CD14-positive monocyte (primary cell): ENCODE data around the gene EFCAB12. TPM values are rescaled to one million over a fixed set of nuclear protein-coding genes. Genes with fewer than 3 reads are reported as not detected.

Experiments used
- DNase-seq, 3 donors: peaks; one replicate each; pipeline ENCODE4 v3.0.0-alpha.2; 2011 to 2022
- H2AFZ ChIP-seq: 2 replicates; pipeline ENCODE4 v1.6.0; 2012; ENCODE audit warnings: mild to moderate bottlenecking, low read depth, low read length, inconsistent platforms; ENCODE audit not compliant: insufficient read depth, poor library complexity, severe bottlenecking
- H3K27ac ChIP-seq, 2 donors: 1 replicate in 1 of 2; 2 replicates in 1 of 2; pipeline ENCODE4 v1.5.1; 2012 to 2013; ENCODE audit warnings: low read length in 2 of 2, control low read depth in 1 of 2, inconsistent platforms in 1 of 2, low read depth in 1 of 2, mild to moderate bottlenecking in 1 of 2
- H3K27me3 ChIP-seq, 2 donors: one replicate each; pipeline versions ENCODE4 v1.6.0 to v1.6.1; 2011 to 2013; ENCODE audit warnings: low read length in 2 of 2; ENCODE audit not compliant: control insufficient read depth in 2 of 2, insufficient read depth in 2 of 2
- H3K36me3 ChIP-seq, 2 donors: replicated peaks in 1 of 2; 1 replicate in 1 of 2; 2 replicates in 1 of 2; pipeline versions ENCODE4 v1.5.1 to v1.6.1; 2012 to 2013; ENCODE audit warnings: low read length in 2 of 2, control low read depth in 1 of 2, inconsistent platforms in 1 of 2, mild to moderate bottlenecking in 1 of 2; ENCODE audit not compliant: insufficient read depth in 2 of 2, control insufficient read depth in 1 of 2
- H3K4me1 ChIP-seq, 2 donors: 1 replicate in 1 of 2; 2 replicates in 1 of 2; pipeline versions ENCODE4 v1.5.1 to v1.6.1; 2012 to 2013; ENCODE audit warnings: low read length in 2 of 2, control low read depth in 1 of 2, inconsistent platforms in 1 of 2, mild to moderate bottlenecking in 1 of 2, moderate library complexity in 1 of 2; ENCODE audit not compliant: insufficient read depth in 2 of 2, control insufficient read depth in 1 of 2
- H3K4me2 ChIP-seq: replicated peaks from 2 replicates; pipeline ENCODE3; 2012; ENCODE audit warnings: low read length, moderate library complexity, mild to moderate bottlenecking; ENCODE audit not compliant: poor library complexity, severe bottlenecking; ENCODE audit errors: extremely low read depth
- H3K4me3 ChIP-seq, 3 experiments: fragments of 200-600 bp in 1 of 3; sonication (generic) in 1 of 3; replicated peaks in 1 of 3; 1 replicate in 2 of 3; 2 replicates in 1 of 3; pipeline ENCODE4 v1.5.1; 2011 to 2013; ENCODE audit warnings: low read length in 3 of 3, mild to moderate bottlenecking in 3 of 3, control low read depth in 2 of 3, low read depth in 2 of 3, inconsistent platforms in 1 of 3, moderate library complexity in 1 of 3
- H3K79me2 ChIP-seq: 2 replicates; pipeline ENCODE4 v1.6.0; 2012; ENCODE audit warnings: mild to moderate bottlenecking, control low read depth, inconsistent platforms, low read length, moderate library complexity; ENCODE audit not compliant: insufficient read depth
- H3K9ac ChIP-seq: 2 replicates; pipeline ENCODE4 v1.6.0; 2017; ENCODE audit warnings: low read length, mild to moderate bottlenecking; ENCODE audit not compliant: insufficient read depth, poor library complexity, severe bottlenecking
- H3K9me3 ChIP-seq, 2 donors: replicated peaks in 1 of 2; 1 replicate in 1 of 2; 2 replicates in 1 of 2; pipeline versions ENCODE4 v1.5.1 to v1.6.1; 2012 to 2013; ENCODE audit warnings: low read length in 2 of 2, control low read depth in 1 of 2; ENCODE audit not compliant: control insufficient read depth in 1 of 2, insufficient read depth in 1 of 2
- H4K20me1 ChIP-seq: 2 replicates; pipeline ENCODE4 v1.6.0; 2012; ENCODE audit warnings: mild to moderate bottlenecking, low read length, control low read depth, moderate library complexity; ENCODE audit not compliant: insufficient read depth
- H3K27ac Mint-ChIP-seq, 7 donors: one replicate each; pipeline ENCODE4 v1.8.0; 2020; ENCODE audit warnings: mild to moderate bottlenecking in 7 of 7, mixed read lengths in 7 of 7, moderate library complexity in 6 of 7, inconsistent platforms in 2 of 7
- H3K27me3 Mint-ChIP-seq, 3 donors: one replicate each; pipeline ENCODE4 v1.8.0; 2021 to 2022; ENCODE audit warnings: low read depth in 3 of 3, mild to moderate bottlenecking in 3 of 3, mixed read lengths in 3 of 3, moderate library complexity in 3 of 3, inconsistent platforms in 1 of 3
- H3K36me3 Mint-ChIP-seq, 2 donors: one replicate each; pipeline ENCODE4 v1.8.0; 2020; ENCODE audit warnings: mixed read lengths in 2 of 2, inconsistent platforms in 1 of 2, mild to moderate bottlenecking in 1 of 2
- H3K4me1 Mint-ChIP-seq: one replicate; pipeline ENCODE4 v1.8.0; 2020; ENCODE audit warnings: mild to moderate bottlenecking, mixed read lengths
- H3K4me3 Mint-ChIP-seq, 2 donors: one replicate each; pipeline ENCODE4 v1.8.0; 2020; ENCODE audit warnings: mild to moderate bottlenecking in 2 of 2, mixed read lengths in 2 of 2, moderate library complexity in 1 of 2
- H3K9me3 Mint-ChIP-seq, 7 donors: one replicate each; pipeline ENCODE4 v1.8.0; 2020 to 2022; ENCODE audit warnings: mixed read lengths in 7 of 7, mild to moderate bottlenecking in 6 of 7, moderate library complexity in 6 of 7, inconsistent platforms in 2 of 7
- CTCF ChIP-seq: fragments of 200-600 bp; IDR thresholded peaks from one replicate; pipeline ENCODE4 v1.8.0; 2022; ENCODE audit warnings: antibody characterized with exemption, mild to moderate bottlenecking
- WGBS: methylation state at CpG from one replicate; pipeline ENCODE4 v1.1.5; 2013; ENCODE audit warnings: missing lambda C conversion rate; ENCODE audit not compliant: insufficient coverage; 5-methylcytosine and 5-hydroxymethylcytosine counted together
- intact Hi-C, 2 donors: fragments of 100-400 bp; cut with micrococcal nuclease; formaldehyde crosslinking; loops; one replicate each; pipeline versions ENCODE4 v1.15.0 to v1.15.1; 2023
- polyA plus RNA-seq, 3 donors: library from polyadenylated mRNA; depleted of rRNA in 1 of 3; unstranded in 2 of 3; stranded (reverse) in 1 of 3; fragments of 300-500 nt in 2 of 3; fragments of >200 nt in 1 of 3; fragmentation: Illumina TruSeq in 2 of 3; gene quantifications; 1 replicate in 2 of 3; 2 replicates in 1 of 3; pipeline ENCODE4 v1.2.3, GENCODE V29; 2012 to 2021

Gene EFCAB12
- polyA plus RNA-seq, 3 donors, result 0.35 TPM; not detected in 2

GRCh38 chr3:129432036-129432435 lies 3.6 kb upstream of the EFCAB12 start:
- no peak for TF ChIP-seq CTCF
- Mint-ChIP-seq H3K27ac (peak overlapping the region in 2 of 7 donors; percentile 10 to 13), H3K27me3 (peaks cover 0 to 7% (median 4%) of the 10 kb centered on the region in 3 donors), H3K9me3 (peaks cover 0 to 3% (median 0%) of the 10 kb centered on the region in 7 donors), H3K36me3 (peaks cover 63 to 76% of the 10 kb centered on the region in 2 donors), H3K4me1 (peaks cover 46% of the 10 kb centered on the region), H3K4me3 (no peak overlapping the region)
- peaks cover 42% of the 10 kb centered on the region for H3K79me2 ChIP-seq
- H3K27me3 ChIP-seq, result no peaks in the 10 kb centered on the region
- no peak for DNase-seq
- no peak overlapping the region for H3K9ac ChIP-seq
- no peak overlapping the region for H3K4me2 ChIP-seq
- H3K36me3 ChIP-seq, result peaks cover 63 to 78% of the 10 kb centered on the region in 2 donors
- H2AFZ ChIP-seq, result no peak overlapping the region
- WGBS, result 0% methylated on average over 1 of the region's 7 CpGs
- H4K20me1 ChIP-seq, result peaks cover 44% of the 10 kb centered on the region
- H3K4me1 ChIP-seq, result peaks cover 36 to 45% of the 10 kb centered on the region in 2 donors
- intact Hi-C loops, result no loop called here
- no peak overlapping the region for H3K27ac ChIP-seq
- no peaks in the 10 kb centered on the region for H3K9me3 ChIP-seq
- no peak overlapping the region for H3K4me3 ChIP-seq

GRCh38 chr3:129429602-129430001 lies 1.2 kb upstream of the EFCAB12 start:
- Mint-ChIP-seq H3K9me3 (peaks cover 8 to 13% (median 9%) of the 10 kb centered on the region in 7 donors), H3K36me3 (peaks cover 46 to 62% of the 10 kb centered on the region in 2 donors), H3K27ac (peak overlapping the region in 2 of 7 donors; percentile 50 to 82), H3K4me1 (peaks cover 25% of the 10 kb centered on the region), H3K4me3 (no peak overlapping the region), H3K27me3 (peaks cover 0 to 7% (median 4%) of the 10 kb centered on the region in 3 donors)
- Histone ChIP-seq H3K9ac (no peak overlapping the region), H2AFZ (no peak overlapping the region), H3K4me1 (peaks cover 19 to 20% of the 10 kb centered on the region in 2 donors), H3K36me3 (peaks cover 45 to 54% of the 10 kb centered on the region in 2 donors), H3K79me2 (peaks cover 18% of the 10 kb centered on the region), H3K27ac (no peak overlapping the region), H3K4me2 (no peak overlapping the region), H3K27me3 (no peaks in the 10 kb centered on the region), H3K9me3 (peaks cover 6 to 11% of the 10 kb centered on the region in 2 donors), H4K20me1 (peaks cover 23% of the 10 kb centered on the region), H3K4me3 (no peak overlapping the region)
- intact Hi-C loops, result no loop called here
- DNase-seq, result no peak
- WGBS, result 81% methylated on average over 3 of the region's 4 CpGs
- no peak for TF ChIP-seq CTCF
